CD4-positive, alpha-beta T cell treated with Interleukin-10 for 1 hour (primary cell): ENCODE measurements around the gene ACTC1.

ENCODE experiments used
- DNase-seq: peaks from one replicate; pipeline ENCODE4 v3.0.0-alpha.2; 2020

Gene ACTC1

GRCh38 chr15:34755419-34755773, 40.0 kb downstream of the ACTC1 start:
- no peak for DNase-seq

GRCh38 chr15:34754674-34755418, 40.5 kb downstream of the ACTC1 start, which contains the start of gene GJD2:
TSS of gene GJD2 (minus strand) at chr15:34754998. CDS start at chr15:34754488, 510 bp downstream.
- no peak for DNase-seq

DNA sequence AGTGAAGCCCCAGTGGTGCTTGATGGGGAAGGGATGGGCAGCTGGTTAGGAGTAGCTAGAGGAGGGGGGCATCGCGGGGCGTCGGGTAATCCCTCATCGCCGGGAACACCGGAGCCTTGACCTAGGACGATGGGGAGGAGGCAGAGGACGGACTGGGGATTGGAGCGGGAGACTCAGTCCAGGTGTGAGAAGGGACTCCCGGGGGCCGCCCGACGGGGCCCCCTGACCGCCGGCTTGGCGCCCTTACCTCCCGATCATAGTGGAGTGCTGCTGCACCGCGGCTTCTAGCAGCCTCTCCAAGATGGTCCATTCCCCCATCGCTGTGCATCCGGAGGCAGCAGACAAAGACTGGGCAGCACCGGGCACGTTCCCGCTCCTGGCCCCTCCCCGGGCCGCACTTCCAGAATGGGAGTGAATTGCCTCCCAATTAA, 41.2 kb downstream of the ACTC1 start:
- DNase-seq = no peak

DNA sequence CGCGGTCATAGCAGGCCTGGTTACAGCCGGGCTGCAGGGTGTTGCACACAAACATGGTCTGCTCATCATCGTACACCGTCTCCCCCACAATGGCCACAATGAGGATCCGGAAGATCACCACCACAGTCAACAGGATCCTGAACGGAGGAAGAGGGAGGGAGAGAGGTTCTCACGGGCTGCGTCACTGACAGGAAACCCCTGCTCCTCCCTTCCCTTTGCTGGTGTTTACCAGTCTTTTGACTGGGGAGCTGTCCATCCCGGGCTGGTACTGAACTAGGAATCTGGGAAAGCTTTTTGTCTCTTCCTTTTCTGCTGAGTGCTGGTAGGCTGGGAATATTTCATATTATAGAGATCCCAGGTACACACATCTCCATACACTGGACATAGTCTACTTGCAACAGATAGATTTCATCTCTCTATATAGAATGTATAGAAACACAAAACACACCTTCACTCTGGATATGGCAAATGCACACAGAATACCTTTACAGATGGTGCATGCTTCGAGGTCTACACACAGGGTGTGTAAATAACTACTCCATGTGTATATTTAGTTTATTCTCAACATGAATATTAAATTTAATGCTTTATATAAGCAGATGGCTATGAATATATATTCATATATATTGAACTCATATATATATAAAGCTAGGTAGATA, 42.0 kb downstream of the ACTC1 start:
- DNase-seq = no peak

DNA sequence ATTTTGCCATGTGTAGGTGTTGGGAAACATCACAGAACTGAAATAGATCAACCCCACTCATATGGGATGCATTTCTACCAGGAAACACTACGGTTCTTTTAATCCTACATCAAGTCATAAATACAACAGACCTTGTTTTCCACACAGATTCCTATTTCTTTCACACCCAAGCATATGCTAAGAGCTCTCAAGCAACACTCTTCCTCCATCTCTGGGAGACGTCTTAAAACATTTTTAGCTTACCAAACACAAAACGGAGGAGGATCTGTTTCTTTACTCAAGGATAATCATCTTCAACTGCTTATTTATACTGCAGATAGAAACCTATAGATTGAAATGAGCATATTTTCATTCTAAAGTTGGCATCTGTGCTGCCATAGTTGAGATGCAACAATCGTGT, 45.7 kb downstream of the ACTC1 start:
- no peak for DNase-seq
